GM18951 (cell line): Measurements from ENCODE around the gene SLC50A1.
"Not testable (repeated sequence)": the region's sequence is repeated elsewhere in the genome, so short reads cannot be mapped to it uniquely, and the experiment has no call there.

Source experiments
- POLR2A ChIP-seq: IDR thresholded peaks from 4 replicates; pipeline ENCODE4 v1.6.1; 2011; ENCODE audit warnings: mild to moderate bottlenecking; ENCODE audit not compliant: insufficient read length, insufficient read depth; ENCODE audit errors: extremely low read depth
- in situ Hi-C: fragments of 300-500 bp; cut with MboI; formaldehyde crosslinking; loops from one replicate; pipeline ENCODE4 v1.12.0; 2022; ENCODE audit warnings: low sequenced_read_pairs, mixed read lengths, inconsistent platforms; ENCODE audit not compliant: unreplicated experiment

Gene SLC50A1

GRCh38 chr1:155105604-155106011 is 30.0 kb upstream of the SLC50A1 start:
- no peak for TF ChIP-seq POLR2A
- in situ Hi-C loops: no loop called here

GRCh38 chr1:155106862-155107261 is 28.8 kb upstream of the SLC50A1 start:
- no peak for TF ChIP-seq POLR2A
- in situ Hi-C loops: no loop called here

- in situ Hi-C loops: no loop called here
- TF ChIP-seq POLR2A: no peak
Observed at GRCh38 chr1:155107309-155108264, 28.1 kb upstream of the SLC50A1 start.

GRCh38 chr1:155108296-155108695 is 27.4 kb upstream of the SLC50A1 start:
- in situ Hi-C loops: no loop called here
- TF ChIP-seq POLR2A: no peak

GRCh38 chr1:155110381-155110780 is 25.3 kb upstream of the SLC50A1 start:
- in situ Hi-C loops: no loop called here
- TF ChIP-seq POLR2A: no peak

- no peak for TF ChIP-seq POLR2A
- in situ Hi-C loops: no loop called here
Observed at GRCh38 chr1:155110826-155111225, 24.8 kb upstream of the SLC50A1 start.

GRCh38 chr1:155113450-155113980 is 22.1 kb upstream of the SLC50A1 start:
- in situ Hi-C loops: no loop called here
- no peak for TF ChIP-seq POLR2A

- in situ Hi-C loops: no loop called here
- no peak for TF ChIP-seq POLR2A
Observed at GRCh38 chr1:155116113-155116764, 19.4 kb upstream of the SLC50A1 start.

- TF ChIP-seq POLR2A: no peak
- in situ Hi-C loops: no loop called here
Observed at GRCh38 chr1:155117610-155118009, 18.0 kb upstream of the SLC50A1 start.

- in situ Hi-C loops: not testable (repeated sequence)
Observed at GRCh38 chr1:155118090-155118489, 17.6 kb upstream of the SLC50A1 start.

- in situ Hi-C loops: no loop called here
- TF ChIP-seq POLR2A: no peak
Observed at GRCh38 chr1:155120253-155120652, 15.4 kb upstream of the SLC50A1 start.

GRCh38 chr1:155121249-155121648 is 14.4 kb upstream of the SLC50A1 start:
- TF ChIP-seq POLR2A: no peak
- in situ Hi-C loops: no loop called here

- in situ Hi-C loops: no loop called here
- TF ChIP-seq POLR2A: no peak
Observed at GRCh38 chr1:155122308-155122707, 13.3 kb upstream of the SLC50A1 start.

GRCh38 chr1:155123801-155124200 is 11.9 kb upstream of the SLC50A1 start:
- in situ Hi-C loops: no loop called here
- TF ChIP-seq POLR2A: no peak
